HG02678 (cell line): Measurements from ENCODE around the gene TTC23.
A peak's percentile ranks its signal among the peaks of the same experiment; 100 is the strongest.
"Not testable (repeated sequence)": the region's sequence is repeated elsewhere in the genome, so short reads cannot be mapped to it uniquely, and the experiment has no call there.

Experiments used
- ATAC-seq: cut with Tn5 transposase; IDR thresholded peaks from one replicate; pipeline ENCODE4 v1.9.1; 2021; ENCODE audit warnings: mild to moderate bottlenecking, moderate library complexity; ENCODE audit not compliant: unreplicated experiment

TTC23 gene

DNA sequence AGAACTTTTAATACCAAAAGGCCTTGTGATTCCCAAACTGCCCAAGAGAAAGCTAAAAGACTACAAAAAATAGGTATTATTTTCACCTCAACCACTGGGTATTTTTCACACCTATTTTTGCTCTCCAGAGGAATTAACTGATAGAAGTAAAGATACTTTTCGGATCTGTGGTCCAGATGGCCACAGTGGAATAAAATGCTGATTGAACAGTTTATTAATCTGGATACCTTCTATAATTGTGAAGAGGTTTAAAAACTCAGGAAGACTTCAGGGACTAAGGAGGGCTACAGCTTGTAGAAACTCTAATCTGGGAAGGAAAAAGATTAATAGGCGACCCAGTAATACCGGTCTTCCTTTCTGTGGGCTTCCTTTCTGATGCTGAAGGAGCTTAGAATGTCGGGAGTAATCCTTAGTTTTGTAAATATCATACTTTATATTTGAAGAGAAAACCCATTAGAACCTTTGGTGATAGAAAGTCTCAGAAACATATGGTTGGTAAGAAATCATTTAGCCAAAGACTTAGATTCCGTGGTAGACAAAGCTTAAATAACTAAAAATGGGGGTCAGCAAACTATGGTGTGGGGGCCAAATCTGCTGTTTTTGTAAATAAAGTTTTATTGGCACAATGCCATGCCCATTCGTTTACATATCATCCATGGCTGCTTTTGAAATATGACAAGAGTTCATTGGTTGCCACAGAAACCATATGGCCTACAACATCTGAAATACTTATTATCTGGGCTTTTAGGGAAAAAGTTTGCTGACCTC is 47.8 kb downstream of the TTC23 start:
- ATAC-seq: no peak

DNA sequence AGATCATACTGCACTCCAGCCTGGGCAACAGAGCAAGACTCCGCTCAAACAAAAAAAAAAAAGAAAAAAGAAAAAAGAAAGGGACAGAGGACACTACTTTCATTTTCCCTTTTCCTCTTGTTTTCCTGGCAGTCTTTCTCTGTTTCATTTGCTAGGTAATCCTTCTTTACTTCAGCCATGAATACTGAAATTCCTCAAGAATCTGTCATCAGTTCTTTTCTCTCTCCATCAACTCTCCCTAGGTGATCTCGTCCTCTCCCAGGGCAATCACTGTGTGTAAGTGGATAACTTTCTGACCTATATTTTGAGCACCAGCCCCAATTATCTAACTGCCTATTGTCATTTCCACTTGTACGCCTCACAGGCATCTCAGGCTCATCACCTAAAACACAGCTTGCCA is 51.5 kb downstream of the TTC23 start:
- ATAC-seq: no peak

GRCh38 chr15:99192181-99192580 is 57.2 kb downstream of the TTC23 start:
- not testable (repeated sequence) for ATAC-seq

DNA sequence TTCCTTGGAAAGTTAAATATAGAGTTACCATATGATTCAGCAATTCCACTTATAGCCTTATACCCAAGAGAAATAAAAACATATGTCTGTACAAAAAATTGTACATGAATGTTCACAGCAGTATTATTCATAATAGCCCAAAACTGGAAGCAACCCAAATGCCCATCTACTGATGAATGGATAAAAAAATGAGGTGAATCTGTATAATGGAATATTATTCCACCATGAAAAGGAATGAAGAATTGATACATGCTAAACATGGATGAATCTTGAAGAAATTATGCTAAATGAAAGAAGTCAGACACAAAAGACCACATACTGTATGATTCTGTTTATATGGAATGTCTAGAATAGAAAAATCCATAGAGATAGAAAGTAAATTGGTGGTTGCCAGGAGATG is 61.4 kb downstream of the TTC23 start:
- ATAC-seq: no peak

DNA sequence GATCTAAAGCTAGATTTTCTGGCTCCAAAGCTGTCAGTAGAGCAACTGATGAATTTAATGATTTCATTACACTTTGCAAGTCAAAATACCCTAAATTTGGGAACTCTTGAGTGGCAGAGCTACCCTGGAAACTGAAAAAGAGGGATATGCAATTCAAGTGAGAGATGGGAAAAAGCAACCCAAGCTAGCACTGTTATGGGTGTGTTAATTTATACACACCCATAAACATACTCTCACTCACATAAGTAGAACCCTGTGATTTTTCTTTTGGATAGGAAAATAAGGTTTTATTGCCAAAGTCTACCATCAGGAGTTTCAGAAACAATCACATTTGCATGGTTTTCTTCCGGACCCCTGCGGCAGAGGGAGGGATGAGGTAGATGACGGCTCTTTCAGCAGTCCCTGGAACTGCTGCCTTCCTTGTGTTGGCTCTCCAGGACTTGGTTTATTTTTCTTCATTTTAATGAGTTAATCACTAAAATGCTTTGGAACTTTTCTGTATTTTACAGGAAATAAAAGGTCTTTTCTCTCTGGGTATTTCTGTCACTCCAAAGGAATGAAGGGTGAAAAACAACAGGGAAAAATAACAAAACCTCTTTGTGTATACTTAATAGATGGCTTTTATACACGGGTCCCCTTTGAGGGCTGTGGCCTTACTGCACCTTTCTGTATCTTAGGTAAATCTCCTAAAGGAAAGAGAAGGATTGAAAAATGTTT is 63.8 kb downstream of the TTC23 start:
- ATAC-seq: no peak

GRCh38 chr15:99182791-99183190 is 66.6 kb downstream of the TTC23 start:
- no peak for ATAC-seq

DNA sequence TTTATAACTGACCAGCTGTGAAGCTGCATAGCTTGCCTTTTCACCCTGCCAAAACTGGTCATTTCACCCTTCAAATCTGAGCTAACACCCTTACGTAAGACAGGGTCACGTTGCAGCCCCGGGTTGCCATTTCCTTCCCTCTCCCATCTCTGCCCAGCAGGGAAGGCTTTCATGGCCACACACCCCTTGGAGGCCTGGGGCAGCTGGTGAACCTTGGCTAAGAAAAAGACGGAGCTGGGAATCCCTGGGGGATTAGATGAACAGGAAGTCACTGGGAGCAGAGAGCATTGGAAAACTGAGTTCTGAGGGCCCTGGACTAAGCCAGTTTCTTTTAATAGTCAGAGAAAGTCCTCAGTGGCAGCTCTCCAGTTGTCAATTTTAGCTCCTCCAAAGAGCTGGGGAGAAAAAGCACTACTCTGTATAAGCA is 67.8 kb downstream of the TTC23 start:
- ATAC-seq: no peak

DNA sequence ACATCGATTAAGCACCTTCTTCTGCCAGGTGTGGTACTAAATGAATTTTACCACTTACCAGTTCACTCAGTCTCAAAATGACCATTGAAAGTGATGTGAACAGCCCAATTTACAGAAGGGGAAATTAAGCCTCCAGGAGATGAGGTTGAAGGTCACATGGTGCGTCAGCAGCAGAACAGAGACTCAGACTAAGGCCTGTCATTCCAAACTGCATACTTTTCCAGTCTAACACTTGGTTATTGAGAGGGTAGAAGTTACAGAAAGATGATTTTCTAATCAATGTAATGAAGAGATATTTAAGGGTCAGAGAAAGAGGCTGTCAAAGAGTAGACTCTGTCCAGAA is 68.4 kb downstream of the TTC23 start:
- ATAC-seq: no peak

GRCh38 chr15:99180086-99180963 is 69.1 kb downstream of the TTC23 start:
- ATAC-seq: no peak

GRCh38 chr15:99177679-99178078 is 71.7 kb downstream of the TTC23 start:
- ATAC-seq: no peak

- no peak for ATAC-seq
Observed at GRCh38 chr15:99176757-99177156, 72.6 kb downstream of the TTC23 start.

DNA sequence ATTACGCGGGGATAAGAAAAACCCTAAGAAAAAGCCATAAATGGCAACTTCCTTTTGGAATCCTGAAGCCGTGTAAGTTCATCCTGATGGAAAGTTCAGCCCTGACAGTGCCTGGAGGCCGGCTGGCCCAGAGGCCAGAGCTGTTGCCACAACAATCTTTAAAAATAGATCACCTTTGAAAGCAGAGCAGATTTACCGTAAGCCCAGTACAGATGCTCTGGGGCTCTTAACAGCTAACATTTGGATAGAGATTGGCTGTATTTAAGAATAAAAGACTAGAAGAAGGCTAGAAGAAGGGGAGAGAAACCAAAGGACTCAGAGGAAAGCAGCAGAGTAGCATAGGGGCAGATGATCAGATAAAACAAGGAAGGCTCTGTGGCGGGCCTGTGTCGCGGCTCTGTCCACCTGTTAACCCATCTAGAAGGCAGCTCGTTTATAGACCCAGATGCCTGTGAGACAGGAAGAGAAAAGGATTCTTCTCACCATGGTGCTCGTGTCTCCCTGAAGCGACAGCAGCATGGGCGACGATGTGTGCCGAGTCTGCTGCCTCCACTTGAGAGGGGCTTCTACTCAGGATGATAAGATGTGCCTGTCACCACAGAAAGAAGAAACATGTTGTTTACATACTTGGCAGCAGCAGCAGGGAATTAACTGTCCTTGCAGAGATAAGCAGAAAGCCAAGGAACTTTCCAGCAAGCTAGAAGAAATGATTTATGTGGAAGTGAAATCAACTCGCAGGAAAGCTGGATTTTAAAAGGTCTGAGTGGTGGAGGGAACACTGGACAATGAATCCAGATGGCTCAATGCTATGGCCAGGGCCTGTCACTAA is 74.6 kb downstream of the TTC23 start:
- ATAC-seq: no peak

DNA sequence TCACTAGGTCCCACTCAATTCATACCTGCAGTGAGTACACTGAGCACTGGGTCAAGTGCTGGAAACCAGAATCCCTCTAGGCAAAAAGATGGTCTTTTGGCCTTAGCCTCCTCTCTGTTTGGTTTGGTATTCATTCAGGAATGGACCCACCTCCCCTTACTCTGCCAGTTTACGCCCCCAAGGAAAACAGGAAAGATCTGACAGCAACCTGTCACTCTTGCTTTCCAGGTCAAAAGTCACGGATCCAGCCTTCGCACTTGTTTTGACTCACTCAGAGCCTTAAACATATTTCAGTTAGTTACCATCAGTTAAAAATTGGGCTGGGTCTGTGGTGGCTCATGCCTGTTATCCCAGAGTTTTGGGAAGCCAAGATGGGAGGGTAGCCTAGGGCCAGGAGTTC is 76.4 kb downstream of the TTC23 start:
- no peak for ATAC-seq

GRCh38 chr15:99172171-99172570 is 77.2 kb downstream of the TTC23 start:
- ATAC-seq: no peak

DNA sequence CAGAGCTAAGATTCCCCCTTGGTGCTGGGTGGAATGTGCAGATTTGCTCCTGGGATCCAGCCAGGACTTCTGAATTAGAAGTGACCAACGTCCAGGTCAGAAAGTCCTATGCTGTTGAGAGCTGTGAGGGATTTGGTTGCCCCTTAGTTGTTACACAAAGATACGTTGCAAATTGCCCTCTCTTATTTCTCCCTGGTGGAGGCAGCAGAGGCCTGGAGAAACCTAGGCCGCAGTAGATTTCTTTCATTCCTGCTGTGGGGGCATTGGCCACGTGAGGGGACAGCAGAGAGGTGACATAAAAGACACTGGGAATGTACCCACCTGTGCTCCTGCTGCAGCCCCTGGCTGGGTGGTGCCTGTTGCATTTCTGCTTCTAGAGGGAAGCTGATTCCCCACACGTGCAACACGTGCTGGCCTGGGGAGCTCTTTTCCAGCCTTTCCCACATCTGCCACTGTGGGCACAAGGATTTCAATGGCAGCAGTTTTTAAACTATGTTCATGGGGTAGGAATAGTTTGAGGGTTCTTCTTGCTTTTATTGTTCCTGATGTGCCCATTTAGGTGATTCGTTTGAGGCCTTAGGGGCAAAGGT is 78.8 kb downstream of the TTC23 start:
- ATAC-seq: no peak

- no peak for ATAC-seq
Observed at GRCh38 chr15:99169769-99170311, 79.5 kb downstream of the TTC23 start.

DNA sequence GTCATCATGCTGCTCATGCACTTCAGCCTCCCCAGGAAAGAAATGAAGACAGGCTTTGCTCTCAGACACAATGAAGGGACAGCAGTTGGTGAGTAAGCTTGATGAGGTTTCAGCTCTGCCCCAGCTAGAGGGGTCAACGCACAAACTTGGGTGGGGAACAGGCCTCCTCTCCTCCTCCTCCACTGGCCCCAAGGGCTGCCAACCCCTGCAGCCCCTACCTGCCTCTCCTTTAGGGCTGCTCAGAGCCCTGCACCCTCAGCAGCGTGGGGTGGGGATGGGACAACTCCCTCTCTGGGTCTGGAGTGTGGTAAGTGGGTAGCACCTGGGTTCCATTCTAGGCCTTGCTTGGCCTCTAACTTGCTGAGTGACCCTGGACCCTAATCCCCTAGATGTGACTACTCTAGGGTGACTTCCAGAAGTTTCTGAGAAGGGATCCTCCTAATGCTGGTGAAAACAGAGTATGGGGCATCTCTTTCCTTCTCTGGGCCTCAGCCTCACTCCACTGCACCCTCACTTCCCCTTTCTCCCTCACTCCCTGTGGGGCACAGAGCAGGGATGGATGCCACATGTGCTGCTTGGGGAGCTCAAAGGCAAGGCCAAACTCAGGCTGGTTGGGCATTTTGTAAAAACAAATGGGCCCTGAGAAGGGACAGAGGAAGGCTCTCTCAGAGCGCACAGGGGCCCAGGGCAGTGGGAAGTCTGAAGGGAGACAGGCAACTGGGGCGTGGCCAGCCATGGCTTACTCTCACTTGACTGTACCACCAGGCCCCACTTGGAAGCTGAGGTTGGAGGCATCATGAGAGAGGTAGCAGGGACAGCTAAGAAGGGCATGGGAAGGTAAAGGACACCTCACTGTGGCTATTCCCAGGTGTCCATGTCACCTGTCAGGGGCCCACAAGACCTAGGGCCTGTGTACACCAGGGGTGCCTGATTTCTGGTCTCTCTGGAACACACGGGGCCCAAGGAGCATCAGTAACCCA is 80.5 kb downstream of the TTC23 start:
- ATAC-seq: no peak

DNA sequence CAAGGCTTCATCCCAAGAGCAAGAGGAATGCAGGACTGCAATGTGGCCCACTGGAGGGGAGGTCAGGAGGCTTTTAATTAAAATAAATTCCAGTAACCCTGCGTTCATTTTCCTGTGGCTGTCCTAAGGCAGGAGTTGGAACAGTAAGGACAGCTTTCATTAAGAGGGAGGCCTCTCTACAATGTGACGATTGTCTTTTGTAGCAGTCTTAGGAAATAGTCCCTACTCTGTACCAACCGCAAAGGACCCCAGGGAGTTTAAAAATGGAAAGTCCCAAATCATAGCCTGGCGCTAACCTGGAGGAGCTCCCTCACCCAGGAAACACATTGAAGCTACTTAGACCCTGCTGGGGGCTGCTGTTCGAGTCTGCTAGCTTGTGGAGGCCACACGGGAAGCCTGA is 81.7 kb downstream of the TTC23 start:
- peak; percentile 64 for ATAC-seq

DNA sequence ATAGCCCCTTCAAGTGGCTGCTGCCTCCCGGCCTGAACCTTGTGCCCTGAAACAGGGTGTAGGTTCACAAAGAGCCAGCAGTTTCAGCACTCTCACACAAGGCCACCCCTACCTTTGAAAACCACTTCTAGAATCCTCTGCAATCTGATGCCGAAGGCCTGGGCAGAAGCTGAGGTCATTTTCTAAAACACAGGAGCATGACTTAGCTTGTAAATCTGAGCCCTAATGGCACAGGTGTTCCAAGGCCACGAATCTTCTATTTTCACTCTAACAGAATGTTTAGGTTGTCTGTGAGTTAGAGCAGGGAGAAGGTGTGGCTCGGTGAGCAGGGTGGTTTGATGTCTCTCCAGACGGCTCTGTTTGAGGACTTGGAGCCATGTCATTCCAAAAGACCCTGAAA is 82.2 kb downstream of the TTC23 start:
- ATAC-seq: no peak
